Neural crest cell (in vitro differentiated cells): ENCODE data around the gene MYO15A. TPM values are rescaled to one million over a fixed set of nuclear protein-coding genes. Genes with fewer than 3 reads are reported as not detected.
A peak's percentile ranks its signal among the peaks of the same experiment; 100 is the strongest.

Source experiments
- DNase-seq: peaks from one replicate; pipeline ENCODE4 v3.0.0; 2021; ENCODE audit warnings: low read depth, mixed read lengths, low spot score
- H3K27ac Mint-ChIP-seq: one replicate; pipeline ENCODE4 v1.8.0; 2021; ENCODE audit warnings: mild to moderate bottlenecking, mixed read lengths; ENCODE audit not compliant: unreplicated experiment
- H3K27me3 Mint-ChIP-seq: 2 replicates; pipeline ENCODE4 v1.8.0; 2021; ENCODE audit warnings: low read depth, mild to moderate bottlenecking, mixed read lengths
- H3K36me3 Mint-ChIP-seq: 2 replicates; pipeline ENCODE4 v1.8.0; 2021; ENCODE audit warnings: low read depth, mild to moderate bottlenecking, mixed read lengths
- H3K4me1 Mint-ChIP-seq: 2 replicates; pipeline ENCODE4 v1.8.0; 2021; ENCODE audit warnings: mixed read lengths
- H3K4me3 Mint-ChIP-seq: one replicate; pipeline ENCODE4 v1.8.0; 2021; ENCODE audit warnings: mild to moderate bottlenecking, mixed read lengths
- H3K9me3 Mint-ChIP-seq: 2 replicates; pipeline ENCODE4 v1.8.0; 2021; ENCODE audit warnings: mixed read lengths
- total RNA-seq: library from RNA; stranded (reverse); gene quantifications from 2 replicates; pipeline ENCODE4 v1.2.1, GENCODE V29; 2021
- TF ChIP-seq, protein P1 (sequence below): fragments of 200-600 bp; sonication (generic); conservative IDR thresholded peaks from 2 replicates; pipeline ENCODE4 v1.5.0; 2021; ENCODE audit warnings: antibody characterized with exemption, mild to moderate bottlenecking

MYO15A gene
- total RNA-seq, 1 donor from 2014 or later: 1.6 TPM

DNA sequence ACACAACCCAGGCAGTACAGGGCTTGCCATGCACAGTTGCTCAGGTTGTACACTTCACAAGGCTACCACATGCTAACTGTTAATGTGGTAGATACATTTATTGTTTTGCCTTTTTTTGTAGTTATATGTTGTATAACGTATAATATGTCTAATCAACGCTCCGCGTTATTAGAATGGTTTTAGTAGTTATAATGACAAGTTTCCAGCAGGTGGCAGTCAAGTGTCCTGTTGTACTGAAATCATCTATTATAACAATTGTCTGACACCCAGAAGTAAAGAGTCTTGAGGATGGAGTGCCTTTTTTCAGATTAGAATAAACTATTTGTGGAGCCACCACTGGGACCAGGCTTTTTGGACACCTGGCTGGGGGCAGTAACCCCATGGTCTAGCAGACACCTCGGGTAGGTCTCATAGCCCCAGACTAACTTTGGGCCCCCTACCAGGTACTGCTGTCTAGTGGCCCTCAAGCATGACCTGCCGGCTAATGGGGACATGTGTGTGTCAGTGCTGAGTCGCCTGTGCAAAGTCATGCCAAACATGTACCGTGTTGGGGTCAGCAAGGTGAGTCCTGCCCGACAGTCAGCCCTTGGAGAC is 32.8 kb downstream of the MYO15A start:
- H3K27ac Mint-ChIP-seq: no peak overlapping the region
- no peaks in the 10 kb centered on the region for H3K9me3 Mint-ChIP-seq
- H3K27me3 Mint-ChIP-seq: no peaks in the 10 kb centered on the region
- H3K4me3 Mint-ChIP-seq: no peak overlapping the region
- H3K36me3 Mint-ChIP-seq: no peaks in the 10 kb centered on the region
- TF ChIP-seq, protein P1, sequence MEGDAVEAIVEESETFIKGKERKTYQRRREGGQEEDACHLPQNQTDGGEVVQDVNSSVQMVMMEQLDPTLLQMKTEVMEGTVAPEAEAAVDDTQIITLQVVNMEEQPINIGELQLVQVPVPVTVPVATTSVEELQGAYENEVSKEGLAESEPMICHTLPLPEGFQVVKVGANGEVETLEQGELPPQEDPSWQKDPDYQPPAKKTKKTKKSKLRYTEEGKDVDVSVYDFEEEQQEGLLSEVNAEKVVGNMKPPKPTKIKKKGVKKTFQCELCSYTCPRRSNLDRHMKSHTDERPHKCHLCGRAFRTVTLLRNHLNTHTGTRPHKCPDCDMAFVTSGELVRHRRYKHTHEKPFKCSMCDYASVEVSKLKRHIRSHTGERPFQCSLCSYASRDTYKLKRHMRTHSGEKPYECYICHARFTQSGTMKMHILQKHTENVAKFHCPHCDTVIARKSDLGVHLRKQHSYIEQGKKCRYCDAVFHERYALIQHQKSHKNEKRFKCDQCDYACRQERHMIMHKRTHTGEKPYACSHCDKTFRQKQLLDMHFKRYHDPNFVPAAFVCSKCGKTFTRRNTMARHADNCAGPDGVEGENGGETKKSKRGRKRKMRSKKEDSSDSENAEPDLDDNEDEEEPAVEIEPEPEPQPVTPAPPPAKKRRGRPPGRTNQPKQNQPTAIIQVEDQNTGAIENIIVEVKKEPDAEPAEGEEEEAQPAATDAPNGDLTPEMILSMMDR: peak; percentile 75
- DNase-seq: peak; percentile 52
- peaks cover 5% of the 10 kb centered on the region for H3K4me1 Mint-ChIP-seq

DNA sequence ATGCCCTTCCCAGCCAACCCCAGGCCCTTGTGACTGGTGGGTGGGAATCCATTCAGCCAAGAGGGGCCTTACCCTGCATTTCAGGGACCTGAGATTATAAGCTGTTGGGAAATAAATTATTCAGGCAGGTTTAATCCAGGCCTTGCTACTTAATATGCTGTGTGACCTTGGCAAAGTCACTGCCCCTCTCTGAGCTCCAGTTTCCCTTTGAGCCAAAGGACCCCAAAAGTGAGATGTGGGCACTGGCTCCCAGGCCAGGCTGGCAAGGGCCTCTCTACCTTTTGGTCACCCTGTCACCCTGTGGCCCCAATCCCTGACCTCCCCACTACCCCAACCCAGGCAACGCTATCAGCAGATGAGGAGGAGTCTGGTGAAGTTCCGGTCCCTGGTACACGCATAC is 33.9 kb downstream of the MYO15A start:
- H3K27ac Mint-ChIP-seq: no peak overlapping the region
- no peaks in the 10 kb centered on the region for H3K36me3 Mint-ChIP-seq
- TF ChIP-seq, protein P1: no peak
- H3K4me3 Mint-ChIP-seq: no peak overlapping the region
- H3K27me3 Mint-ChIP-seq: no peaks in the 10 kb centered on the region
- no peaks in the 10 kb centered on the region for H3K9me3 Mint-ChIP-seq
- peaks cover 5% of the 10 kb centered on the region for H3K4me1 Mint-ChIP-seq
- DNase-seq: no peak

DNA sequence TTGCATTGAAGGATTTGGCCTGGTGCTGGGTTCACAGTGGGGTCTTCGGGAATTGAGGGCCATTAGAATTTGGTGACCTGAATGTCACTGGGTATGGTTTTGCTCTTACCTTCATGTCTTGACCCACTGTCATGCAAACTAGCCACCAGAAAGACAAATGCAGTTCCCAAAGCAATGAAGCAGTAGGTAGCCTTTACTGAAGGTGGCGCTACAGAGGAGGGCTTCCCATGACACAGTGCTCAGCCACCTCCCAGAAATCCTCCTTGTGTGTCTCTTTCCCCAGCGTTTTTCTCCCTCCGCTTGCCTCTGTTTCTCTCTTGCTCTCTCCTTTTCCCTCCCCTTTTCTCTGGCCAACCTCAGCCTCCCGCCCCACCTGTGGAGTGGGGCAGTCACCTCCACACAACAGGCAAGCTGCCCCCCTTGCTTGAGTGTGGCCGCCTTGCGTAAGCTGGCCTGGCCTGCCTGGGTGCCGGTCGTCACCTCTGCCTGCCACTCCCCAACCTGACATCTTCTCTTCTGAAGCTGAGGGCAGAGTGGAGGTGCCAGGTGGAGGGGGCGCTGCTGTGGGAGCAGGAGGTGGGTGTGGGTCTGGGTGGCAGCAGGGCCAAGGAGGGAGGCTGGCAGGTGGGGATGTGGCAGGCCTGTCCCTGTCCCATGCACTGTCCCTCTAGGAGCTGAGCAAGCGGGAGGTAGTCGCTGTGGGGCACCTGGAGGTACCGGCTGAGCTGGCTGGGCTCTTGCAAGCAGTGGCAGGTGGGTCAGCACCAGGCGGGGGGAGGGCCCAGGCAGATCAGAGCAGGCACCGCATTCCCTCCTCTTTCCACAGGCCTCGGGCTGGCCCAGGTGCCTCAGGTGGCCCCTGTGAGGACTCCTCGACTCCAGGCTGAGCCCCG is 34.7 kb downstream of the MYO15A start:
- Mint-ChIP-seq H3K4me3 (no peak overlapping the region), H3K36me3 (no peaks in the 10 kb centered on the region), H3K9me3 (no peaks in the 10 kb centered on the region), H3K27me3 (no peaks in the 10 kb centered on the region), H3K27ac (no peak overlapping the region), H3K4me1 (peaks cover 5% of the 10 kb centered on the region)
- TF ChIP-seq, protein P1: peak; percentile 46
- DNase-seq: peak; percentile 24

DNA sequence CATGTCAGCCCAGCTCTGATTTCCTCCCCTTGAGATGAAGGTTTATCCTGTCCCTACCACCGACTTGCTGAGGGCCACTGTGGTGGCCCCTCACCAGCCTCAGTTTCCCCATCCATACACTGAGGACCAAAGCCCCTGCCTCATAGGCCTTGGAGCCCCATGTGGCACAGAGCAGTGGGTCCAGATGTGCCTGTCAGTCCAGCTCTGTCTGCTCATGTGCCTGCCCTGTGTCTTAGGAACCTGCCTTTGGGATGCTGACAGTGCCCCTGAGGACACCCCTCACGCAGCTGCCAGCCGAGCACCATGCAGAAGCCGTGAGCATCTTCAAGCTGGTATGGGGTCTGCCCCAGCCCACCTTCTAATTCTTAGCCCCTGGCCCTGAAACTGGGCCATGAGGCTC is 35.7 kb downstream of the MYO15A start:
- DNase-seq: no peak
- Mint-ChIP-seq H3K27ac (peak overlapping the region; percentile 81), H3K4me1 (peaks cover 5% of the 10 kb centered on the region), H3K4me3 (no peak overlapping the region), H3K27me3 (no peaks in the 10 kb centered on the region), H3K36me3 (no peaks in the 10 kb centered on the region), H3K9me3 (no peaks in the 10 kb centered on the region)
- TF ChIP-seq, protein P1: no peak

DNA sequence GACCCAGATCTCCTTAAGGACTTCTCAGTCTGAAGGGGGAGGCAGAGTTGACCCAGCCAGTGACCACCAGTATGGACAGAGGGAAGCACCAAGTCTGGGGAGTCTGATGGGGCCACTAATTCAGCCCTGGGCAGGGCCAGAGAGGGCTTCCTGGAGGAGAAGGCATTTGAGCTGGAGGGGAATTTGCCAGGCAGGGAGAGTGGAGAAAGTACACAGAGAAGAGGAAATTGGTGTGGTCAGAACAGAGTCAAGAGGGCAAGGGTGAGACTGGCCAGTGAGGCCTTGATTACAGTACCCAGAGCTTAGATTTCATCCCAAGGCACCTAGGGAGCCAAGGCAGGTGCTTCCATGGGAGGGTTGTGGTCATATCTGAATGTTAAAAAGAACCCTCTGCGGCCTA is 36.3 kb downstream of the MYO15A start:
- no peaks in the 10 kb centered on the region for H3K27me3 Mint-ChIP-seq
- TF ChIP-seq, protein P1: no peak
- no peaks in the 10 kb centered on the region for H3K36me3 Mint-ChIP-seq
- peaks cover 5% of the 10 kb centered on the region for H3K4me1 Mint-ChIP-seq
- no peak for DNase-seq
- no peak overlapping the region for H3K4me3 Mint-ChIP-seq
- H3K27ac Mint-ChIP-seq: peak overlapping the region; percentile 40
- no peaks in the 10 kb centered on the region for H3K9me3 Mint-ChIP-seq
